HG03066 (cell line): ENCODE measurements around the gene TK1.

Experiments used
- ATAC-seq: cut with Tn5 transposase; IDR thresholded peaks from one replicate; pipeline ENCODE4 v1.9.1; 2021; ENCODE audit warnings: low read depth; ENCODE audit not compliant: unreplicated experiment

Gene TK1

DNA sequence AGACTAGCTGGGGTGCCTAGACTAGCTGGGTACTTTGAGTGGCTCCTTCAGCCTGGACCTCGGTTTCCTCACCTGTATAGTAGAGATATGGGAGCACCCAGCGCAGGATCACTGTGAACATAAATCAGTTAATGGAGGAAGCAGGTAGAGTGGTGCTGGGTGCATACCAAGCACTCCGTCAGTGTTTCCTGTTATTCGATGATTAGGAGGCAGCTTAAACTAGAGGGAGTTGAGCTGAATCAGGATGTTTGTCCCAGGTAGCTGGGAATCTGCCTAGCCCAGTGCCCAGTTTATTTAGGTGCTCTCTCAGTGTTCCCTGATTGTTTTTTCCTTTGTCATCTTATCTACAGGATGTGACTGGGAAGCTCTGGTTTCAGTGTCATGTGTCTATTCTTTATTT, 36.2 kb upstream of the TK1 start:
- ATAC-seq, result no peak

DNA sequence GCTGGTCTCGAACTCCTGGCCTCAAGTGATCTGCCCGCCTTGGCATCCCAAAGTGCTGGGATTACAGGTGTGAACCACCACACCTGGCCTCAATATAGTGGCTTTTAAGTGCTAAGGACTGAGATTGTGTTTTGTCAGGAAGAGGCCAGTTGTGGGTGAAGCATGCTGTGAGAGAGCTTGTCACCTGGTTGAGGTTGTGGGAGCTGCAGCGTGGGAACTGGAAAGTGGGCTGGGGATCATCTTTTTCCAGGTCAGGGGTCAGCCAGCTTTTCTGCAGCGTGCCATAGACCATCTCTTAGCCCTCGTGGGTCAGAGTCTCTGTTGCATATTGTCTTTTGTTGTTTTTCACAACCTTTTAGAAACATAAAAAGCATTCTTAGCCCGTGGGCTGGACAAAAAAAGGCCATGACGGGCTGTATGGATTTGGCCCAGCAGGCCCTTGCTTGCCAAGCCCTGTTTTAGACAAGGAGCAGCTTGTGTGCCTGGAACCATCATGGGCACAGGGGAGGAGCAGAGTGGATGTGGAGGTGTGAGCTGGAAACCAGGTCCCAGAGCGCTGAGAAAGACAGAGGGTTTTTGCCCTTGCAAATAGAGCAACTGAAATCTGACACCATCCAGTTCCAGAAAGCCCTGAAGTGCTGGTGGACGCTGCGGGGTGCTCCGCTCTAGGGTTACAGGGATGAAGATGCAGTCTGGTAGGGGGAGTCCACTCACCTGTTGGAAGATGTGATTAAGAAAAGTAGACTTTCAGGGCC, 32.7 kb upstream of the TK1 start:
- no peak for ATAC-seq

DNA sequence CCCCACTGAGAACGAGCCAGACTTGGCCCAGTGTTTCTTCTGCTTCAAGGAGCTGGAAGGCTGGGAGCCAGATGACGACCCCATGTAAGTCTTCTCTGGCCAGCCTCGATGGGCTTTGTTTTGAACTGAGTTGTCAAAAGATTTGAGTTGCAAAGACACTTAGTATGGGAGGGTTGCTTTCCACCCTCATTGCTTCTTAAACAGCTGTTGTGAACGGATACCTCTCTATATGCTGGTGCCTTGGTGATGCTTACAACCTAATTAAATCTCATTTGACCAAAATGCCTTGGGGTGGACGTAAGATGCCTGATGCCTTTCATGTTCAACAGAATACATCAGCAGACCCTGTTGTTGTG, 27.8 kb upstream of the TK1 start:
- no peak for ATAC-seq

DNA sequence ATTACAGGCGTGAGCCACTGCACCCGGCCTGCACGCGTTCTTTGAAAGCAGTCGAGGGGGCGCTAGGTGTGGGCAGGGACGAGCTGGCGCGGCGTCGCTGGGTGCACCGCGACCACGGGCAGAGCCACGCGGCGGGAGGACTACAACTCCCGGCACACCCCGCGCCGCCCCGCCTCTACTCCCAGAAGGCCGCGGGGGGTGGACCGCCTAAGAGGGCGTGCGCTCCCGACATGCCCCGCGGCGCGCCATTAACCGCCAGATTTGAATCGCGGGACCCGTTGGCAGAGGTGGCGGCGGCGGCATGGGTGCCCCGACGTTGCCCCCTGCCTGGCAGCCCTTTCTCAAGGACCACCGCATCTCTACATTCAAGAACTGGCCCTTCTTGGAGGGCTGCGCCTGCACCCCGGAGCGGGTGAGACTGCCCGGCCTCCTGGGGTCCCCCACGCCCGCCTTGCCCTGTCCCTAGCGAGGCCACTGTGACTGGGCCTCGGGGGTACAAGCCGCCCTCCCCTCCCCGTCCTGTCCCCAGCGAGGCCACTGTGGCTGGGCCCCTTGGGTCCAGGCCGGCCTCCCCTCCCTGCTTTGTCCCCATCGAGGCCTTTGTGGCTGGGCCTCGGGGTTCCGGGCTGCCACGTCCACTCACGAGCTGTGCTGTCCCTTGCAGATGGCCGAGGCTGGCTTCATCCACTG, 27.3 kb upstream of the TK1 start, which contains the start of gene BIRC5:
Gene BIRC5, plus strand, starts transcription at position 238 of the 690 bp plus-strand sequence. Its CDS starts 64 bp downstream, at position 302.
- peak; percentile 56 for ATAC-seq

DNA sequence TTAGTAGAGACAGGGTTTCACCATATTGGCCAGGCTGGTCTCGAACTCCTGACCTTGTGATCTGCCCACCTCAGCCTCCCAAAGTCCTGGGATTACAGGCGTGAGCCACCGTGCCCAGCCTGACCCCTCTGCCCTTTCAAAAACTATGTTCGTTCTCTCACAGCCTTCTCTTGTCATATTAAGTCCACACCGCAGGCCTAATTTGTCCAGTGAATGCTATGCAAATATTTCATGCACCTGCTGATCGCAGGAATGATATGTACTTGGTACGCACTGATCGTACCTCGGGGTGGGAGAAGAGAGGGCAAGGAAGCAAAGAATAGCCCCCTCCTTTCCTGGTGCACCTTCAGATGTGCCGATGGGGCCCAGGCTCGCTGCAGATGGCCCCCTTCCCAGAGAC, 24.2 kb upstream of the TK1 start:
- no peak for ATAC-seq

DNA sequence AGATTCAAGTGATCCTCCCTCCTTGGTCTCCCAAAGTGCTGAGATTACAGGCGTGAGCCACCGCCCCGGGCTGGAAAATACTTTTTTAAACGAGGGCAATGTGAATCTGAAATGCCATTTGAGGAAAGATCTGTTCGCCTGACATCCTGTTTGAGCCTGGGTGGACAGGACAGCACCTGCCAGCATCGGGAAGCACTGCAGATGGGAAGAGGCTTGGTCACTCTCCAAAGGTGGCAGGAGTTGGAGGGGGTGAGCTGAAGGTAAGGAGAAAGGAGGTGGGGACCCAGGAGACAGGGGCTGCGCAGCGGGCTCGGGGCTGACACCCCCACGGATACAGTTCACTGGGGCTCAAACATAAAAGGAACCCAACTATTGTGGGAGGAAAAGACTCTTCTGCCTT, 23.3 kb upstream of the TK1 start:
- ATAC-seq, result no peak

DNA sequence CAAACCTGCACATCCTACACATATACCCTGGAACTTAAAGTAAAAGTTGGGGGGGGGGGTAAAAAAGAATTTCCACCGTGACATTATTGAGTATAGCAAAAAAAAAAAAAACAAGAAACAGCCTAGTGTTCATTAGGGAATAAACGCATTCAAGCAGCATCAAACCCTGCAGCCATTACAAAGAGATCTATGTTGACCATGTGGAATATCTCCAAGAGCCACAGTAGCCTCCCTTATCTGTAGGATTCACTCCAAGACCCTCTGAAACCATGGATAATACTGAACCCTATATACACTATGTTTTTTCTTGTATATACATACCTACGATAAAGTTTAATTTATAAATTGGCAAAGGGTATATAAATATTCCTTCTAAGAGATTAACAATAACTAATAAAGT, 21.6 kb upstream of the TK1 start:
- ATAC-seq, result no peak

DNA sequence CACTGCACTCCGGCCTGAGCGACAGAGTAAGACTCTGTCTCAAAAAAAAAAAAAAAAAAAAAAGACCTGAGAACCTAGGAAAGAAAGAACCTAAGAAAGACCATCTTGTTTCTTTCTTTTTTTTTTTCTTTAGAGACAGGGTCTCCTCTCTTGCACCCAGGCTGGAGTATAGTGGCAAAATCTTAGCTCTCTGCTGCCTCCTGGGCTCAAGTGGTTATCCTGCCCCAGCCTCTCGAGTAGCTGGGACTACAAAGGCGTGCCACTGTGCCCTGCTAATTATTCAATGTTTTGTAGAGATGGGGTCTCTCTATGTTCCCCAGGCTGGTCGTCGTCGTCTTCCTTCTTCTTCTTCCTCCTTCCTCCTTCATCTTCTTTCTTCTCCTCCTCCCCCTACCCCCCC, 19.4 kb upstream of the TK1 start:
- ATAC-seq, result no peak

DNA sequence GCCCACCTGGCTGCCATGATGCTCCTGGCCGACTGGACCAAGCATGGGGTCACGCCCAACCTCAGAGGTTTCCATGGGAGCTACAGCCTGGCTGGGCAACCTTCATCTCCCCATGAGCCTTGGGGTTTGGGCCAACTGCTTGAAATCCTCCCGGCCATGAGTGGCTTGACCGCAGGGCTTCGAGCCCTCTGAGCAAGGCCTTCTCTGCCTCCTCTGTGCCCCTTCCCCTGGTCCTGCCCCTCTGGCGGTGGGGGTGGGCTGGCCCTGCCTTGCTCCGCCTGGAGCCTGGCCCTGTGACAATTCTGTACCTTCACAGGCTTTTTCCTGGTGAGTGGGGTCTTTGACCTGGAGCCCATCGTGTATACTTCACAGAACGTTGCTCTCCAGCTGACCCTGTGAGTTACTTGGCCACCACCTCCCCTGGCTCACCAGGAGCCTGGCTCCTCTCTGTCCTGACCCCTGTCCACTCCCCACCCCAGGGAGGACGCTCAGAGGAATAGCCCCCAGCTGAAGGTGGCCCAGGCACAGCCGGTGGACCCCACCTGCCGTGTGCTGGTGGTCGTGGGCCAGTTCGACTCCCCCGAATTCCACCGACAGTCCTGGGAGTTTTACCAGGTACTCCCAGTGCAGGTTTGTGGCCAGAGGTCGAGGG, 18.4 kb upstream of the TK1 start:
- no peak for ATAC-seq

DNA sequence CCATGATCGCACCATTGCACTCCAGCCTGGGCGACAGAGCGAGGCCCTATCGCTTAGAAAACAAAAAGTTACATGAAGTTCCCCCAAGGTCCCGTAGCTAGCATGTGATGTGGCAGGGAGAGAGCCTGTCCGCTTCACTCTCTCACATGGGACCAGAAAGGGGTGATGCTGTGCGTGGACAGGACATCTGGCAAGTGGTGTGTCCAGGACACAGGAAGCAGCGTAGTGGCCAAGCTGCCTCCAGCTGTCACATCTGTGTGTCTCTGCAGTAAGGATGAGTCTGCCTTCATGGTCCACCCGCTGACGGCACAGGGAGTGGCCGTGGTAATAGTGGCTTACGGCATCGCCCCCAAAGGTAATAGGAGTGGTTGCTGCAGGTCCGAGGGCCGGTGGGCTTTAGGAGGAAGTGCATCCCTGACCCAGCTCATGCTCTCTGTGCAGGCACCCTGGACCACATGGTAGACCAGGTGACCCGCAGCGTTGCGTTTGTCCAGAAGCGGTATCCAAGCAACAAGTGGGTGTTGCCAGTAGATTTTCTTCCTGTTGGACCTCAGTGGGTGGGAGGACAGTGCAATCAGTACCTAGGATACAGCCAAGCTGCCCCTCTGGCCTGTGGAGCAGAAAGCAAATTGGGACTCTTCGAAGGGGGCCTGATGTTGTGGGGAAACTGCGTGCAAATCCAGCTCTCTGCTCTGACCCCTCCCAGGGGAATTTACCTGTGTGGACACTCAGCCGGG, 17.7 kb upstream of the TK1 start:
- no peak for ATAC-seq

DNA sequence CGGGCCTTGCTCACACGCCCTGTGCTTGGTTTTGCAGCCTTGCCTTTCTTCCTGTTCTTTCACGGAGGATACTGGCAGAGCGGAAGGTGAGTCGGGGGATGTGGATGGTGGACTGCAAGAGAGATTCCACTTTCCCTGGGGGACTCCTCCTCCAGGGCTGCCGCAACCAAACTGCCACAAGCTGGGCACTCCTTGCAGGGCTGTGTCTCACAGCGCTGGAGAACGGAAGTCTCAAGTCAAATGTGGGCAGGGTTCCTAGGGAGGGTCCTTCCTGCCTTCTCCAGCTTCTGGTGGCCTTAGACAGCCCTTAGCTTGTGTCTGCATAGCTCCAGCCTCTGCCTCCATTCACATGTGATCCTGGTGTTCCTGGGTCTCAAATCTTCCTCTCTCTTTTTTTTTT, 15.8 kb upstream of the TK1 start:
- no peak for ATAC-seq

DNA sequence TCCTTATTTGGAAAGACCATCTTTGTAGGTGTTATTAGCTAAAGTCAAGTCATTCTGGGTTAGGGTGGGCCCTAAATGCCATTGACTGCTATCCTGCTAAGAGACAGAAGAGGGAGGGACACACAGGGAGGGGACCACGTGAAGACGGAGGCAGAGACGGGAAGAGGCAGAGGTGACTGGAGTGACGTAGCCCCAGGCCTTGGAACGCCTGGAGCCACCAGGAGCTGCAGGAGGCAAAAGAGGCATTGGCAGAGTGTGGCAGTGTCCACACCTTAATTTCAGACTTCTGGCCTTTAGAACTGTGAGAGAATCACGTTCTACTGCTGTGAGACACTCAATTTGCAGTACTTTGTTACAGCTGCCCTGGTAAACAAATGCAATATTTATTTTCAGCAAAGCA, 13.6 kb upstream of the TK1 start:
- ATAC-seq, result no peak

DNA sequence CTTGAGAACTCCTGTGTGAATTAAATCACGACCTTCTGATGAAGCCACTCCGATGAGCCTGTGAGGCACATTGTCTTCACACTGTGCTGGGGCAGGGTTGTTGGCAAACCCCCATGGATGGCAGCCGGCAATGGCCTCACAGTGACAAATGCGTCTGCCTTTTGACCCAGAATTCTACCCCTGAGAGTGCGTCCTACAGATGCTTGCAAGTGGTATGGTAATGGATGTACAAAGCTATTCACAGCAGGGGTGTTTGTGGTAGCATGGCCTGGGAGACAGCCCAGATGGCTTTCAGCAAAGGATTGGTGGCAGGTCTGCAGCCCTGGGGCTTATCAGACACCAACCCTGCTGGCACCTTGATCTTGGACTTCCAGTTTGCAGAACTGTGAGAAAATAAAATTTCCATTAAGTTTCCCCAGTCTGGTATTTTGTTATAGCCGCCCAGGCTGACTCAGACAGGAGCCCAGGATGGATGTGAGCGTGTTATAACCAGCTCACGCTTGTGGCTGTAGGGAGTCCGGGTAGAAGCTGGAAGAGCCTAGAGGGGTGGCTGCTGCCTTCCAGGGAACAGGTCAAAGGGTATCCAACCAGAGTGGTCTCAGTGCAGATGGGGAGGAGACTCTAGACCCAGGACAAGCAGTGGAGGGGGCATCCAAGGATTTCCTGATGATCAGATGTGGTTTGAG, 10.4 kb upstream of the TK1 start:
- no peak for ATAC-seq

DNA sequence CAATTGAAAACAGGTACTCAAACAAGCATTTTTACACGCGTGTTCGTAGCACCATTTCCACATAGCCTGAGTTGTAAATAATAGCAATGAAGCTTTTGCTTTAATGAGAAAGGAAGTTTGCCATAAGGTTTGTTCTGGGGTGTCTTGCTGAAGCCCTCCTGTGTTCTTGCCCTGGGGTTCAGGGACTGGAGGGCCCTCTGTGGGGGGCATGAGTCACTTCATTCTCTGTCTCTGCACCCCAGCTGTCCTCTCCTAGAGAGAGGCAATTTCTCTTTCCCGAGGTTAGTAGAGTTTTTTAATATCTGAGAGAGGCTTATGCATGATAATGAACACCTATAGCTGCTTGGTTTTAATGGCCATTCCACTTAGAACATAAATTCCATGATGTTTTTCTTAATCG, 9.9 kb upstream of the TK1 start:
- ATAC-seq, result no peak

DNA sequence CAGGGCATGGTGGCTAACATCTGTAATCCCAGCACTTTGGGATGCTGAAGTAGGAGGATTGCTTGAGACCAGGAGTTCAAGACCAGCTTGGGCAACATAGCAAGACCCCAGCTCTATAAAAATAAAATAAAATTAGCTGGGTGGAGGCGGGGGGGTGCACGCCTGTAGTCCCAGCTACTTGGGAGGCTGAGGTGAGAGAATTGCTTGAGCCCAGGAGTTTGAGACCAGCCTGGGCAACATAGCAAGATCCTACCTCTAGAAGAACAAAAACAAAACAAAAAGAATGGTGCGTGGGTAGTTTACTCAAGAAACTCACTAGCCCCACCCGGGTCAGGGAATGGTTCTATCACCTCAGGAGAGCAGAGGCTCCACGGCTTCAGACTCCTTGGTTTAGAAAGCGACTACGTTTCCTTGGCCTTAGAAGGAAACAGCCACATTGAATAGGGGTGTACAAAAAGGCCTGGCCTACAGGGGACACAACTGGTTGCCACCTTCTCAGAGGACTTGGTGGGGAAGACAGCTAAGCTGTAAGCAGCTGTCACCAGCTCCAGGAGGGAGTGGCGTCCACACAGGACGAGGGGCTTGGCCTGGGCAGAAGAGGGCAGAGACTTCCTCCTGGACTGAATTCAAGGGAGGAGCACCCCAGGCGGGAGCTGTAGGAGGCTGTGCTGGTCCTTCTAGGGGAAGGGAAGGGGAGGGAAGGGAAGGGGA, 716 bp downstream of the TK1 start:
- no peak for ATAC-seq

DNA sequence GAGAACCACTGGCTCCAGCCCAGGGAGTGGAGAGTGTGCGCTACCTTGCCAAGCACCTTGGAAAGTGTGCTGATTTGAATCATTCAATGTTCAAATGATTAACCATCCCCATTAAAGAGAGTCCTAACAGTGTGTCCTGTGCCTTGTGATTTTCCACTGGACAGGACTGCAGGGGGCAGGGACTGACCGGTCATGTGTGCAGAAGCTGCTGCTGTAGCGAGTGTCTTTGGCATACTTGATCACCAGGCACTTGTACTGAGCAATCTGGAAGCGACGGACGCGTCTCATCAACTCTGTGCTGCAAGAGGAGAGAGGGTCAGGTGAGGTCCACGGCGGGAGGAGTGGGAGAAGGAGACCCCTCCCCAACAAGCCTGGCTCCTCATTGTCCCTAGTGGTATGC, 2.0 kb downstream of the TK1 start:
- ATAC-seq, result no peak

DNA sequence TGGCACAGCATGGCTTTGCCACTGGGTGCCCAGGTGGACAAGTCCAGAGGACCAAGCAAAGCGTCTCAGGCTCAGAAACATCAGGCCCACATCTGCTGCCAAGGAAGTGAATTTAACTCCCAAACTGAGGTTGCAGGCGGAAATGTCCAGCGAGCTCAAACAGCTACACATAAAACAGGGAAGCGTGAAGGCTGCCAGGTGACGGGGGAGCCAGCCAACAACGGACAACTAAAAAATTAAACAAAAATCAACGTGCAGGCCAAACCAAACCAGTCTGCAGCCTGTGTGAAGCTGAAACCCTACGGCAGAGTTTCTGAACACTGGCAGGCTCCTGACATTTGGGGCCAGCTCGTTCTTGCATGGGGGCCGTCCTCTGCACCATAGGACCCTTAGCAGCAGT, 2.5 kb downstream of the TK1 start:
- no peak for ATAC-seq

DNA sequence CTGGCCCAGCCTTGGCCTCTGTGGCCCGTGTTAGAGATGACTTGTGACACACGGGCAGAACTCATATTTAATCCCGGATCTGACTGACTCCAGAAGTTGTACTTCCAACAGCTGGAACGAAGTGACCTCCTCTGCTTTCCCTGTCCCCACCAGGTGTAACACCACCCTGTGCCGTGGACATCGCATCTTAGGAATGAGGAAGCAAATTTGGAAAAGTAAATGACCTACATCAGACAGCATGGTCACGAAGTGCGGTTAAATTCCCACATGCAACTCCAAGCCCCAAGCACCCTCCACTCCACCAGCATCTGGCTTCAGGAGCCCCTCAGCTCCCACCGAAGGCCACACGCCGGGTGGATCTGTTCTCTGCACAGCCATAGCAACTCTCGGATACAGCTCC, 2.9 kb downstream of the TK1 start:
- ATAC-seq, result no peak

DNA sequence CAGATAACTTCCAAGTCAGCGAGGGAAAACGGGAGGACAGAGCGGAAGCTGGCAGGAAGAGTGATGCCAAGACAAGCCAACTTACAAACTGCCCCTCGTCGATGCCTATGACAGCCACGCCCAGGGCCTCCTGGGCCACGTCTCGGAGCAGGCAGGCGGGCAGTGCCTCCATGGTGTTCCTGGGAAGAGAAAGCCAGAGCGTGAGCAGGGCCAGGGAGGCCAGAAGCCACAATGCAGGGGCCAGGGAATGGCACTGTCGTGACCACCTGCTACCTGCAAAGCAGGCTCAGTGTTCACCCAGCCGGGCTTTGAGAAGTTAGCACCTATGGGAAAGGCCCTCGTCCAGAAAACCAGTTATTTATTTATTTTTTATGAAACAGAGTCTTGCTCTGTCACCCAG, 4.3 kb downstream of the TK1 start:
- ATAC-seq, result no peak

DNA sequence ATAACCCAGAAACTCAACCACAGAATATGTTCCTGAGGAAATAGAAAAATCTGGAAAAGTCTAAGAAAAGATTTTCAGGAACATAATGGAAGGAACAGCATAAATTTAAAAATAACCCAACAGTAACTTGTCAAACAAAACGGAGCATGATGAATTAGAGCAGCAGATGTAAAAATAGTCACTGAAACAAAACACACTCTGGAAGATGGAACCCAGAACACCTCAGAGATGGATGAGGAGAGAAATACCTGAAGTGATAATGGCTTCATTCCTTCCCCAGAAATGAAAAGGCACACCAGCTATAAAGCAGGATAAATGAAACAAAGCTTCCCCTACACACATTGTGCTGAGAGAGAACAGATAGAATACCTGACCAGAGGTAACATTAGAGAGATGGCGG, 6.3 kb downstream of the TK1 start:
- ATAC-seq, result no peak
